PC-3 (cell line): ENCODE results near the gene TTLL12. TPM values are rescaled to one million over a fixed set of nuclear protein-coding genes. Genes with fewer than 3 reads are reported as not detected.

Experiments
- ATAC-seq: fragments of 200-7000 bp; cut with Tn5 transposase; 2 replicates; pipeline ENCODE4 v1.9.1; 2020; ENCODE audit warnings: mild to moderate bottlenecking, moderate library complexity
- BruUV-seq: library from RNA; stranded (reverse); fragments of 400-500 nt; replicated peaks from 2 replicates; lab custom pipeline; 2021; lab: Mats Ljungman, UMichigan
- CTCF ChIA-PET: fragments of 300-600 bp; sonication (Branson Sonifier 250); formaldehyde crosslinking; loops from one replicate; lab custom pipeline; 2022; ENCODE audit warnings: antibody characterized with exemption; lab: Charles Lee
- POLR2A ChIA-PET: fragments of 300-600 bp; sonication (Branson Sonifier 250); formaldehyde crosslinking; loops from one replicate; lab custom pipeline; 2022; ENCODE audit warnings: antibody characterized with exemption; ENCODE audit not compliant: unreplicated experiment; lab: Charles Lee
- DNase-seq: peaks from one replicate; pipeline ENCODE4 v3.0.0-alpha.2; 2015
- H2AFZ ChIP-seq: fragments of 300-600 bp; sonication (generic); 2 replicates; pipeline ENCODE4 v1.6.0; 2016; ENCODE audit warnings: antibody characterized with exemption, low read length
- H3F3A ChIP-seq: fragments of 300-600 bp; sonication (generic); one replicate; pipeline ENCODE4 v1.6.0; 2017; ENCODE audit warnings: antibody characterized with exemption, low read length, control low read depth, mild to moderate bottlenecking; ENCODE audit not compliant: unreplicated experiment
- H3K27ac ChIP-seq: fragments of 300-600 bp; sonication (generic); 2 replicates; pipeline ENCODE4 v1.5.1; 2016; ENCODE audit warnings: mild to moderate bottlenecking, low read length
- H3K27me3 ChIP-seq: fragments of 300-600 bp; sonication (generic); 2 replicates; pipeline ENCODE4 v1.6.1; 2016; ENCODE audit warnings: low read length, mixed read lengths
- H3K36me3 ChIP-seq: fragments of 300-600 bp; sonication (generic); 2 replicates; pipeline ENCODE4 v1.6.1; 2016; ENCODE audit warnings: low read depth, mixed run types, low read length, mixed read lengths
- H3K4me1 ChIP-seq: fragments of 300-600 bp; sonication (generic); 2 replicates; pipeline ENCODE4 v1.5.1; 2016; ENCODE audit warnings: low read length; ENCODE audit not compliant: insufficient read depth
- H3K4me2 ChIP-seq: fragments of 300-600 bp; sonication (generic); 2 replicates; pipeline ENCODE4 v1.6.0; 2016; ENCODE audit warnings: low read length
- H3K4me3 ChIP-seq: fragments of 300-600 bp; sonication (generic); 2 replicates; pipeline ENCODE4 v1.5.1; 2016; ENCODE audit warnings: mild to moderate bottlenecking, low read length, mixed read lengths
- H3K79me2 ChIP-seq: fragments of 300-600 bp; sonication (generic); 2 replicates; pipeline ENCODE4 v1.6.1; 2017; ENCODE audit warnings: low read length, mixed read lengths
- H3K9ac ChIP-seq: fragments of 300-600 bp; sonication (generic); 2 replicates; pipeline ENCODE4 v1.6.0; 2016; ENCODE audit warnings: mild to moderate bottlenecking, low read length
- H3K9me2 ChIP-seq: fragments of 300-600 bp; sonication (generic); replicated peaks from 2 replicates; pipeline ENCODE4 v1.6.1; 2016; ENCODE audit warnings: mixed run types, low read length, mixed read lengths
- H3K9me3 ChIP-seq: fragments of 300-600 bp; sonication (generic); 2 replicates; pipeline ENCODE4 v1.6.1; 2016; ENCODE audit warnings: low read length, mixed read lengths
- H4K20me1 ChIP-seq: fragments of 300-600 bp; sonication (generic); 2 replicates; pipeline ENCODE4 v1.6.1; 2016; ENCODE audit warnings: low read length, mixed read lengths
- EZH2 ChIP-seq: fragments of 300-600 bp; sonication (generic); IDR thresholded peaks from one replicate; pipeline ENCODE4 v1.6.1; 2017; ENCODE audit warnings: antibody characterized with exemption, mild to moderate bottlenecking, low read length; ENCODE audit not compliant: unreplicated experiment
- EZH2phosphoT487 ChIP-seq: fragments of 300-600 bp; sonication (generic); IDR thresholded peaks from 2 replicates; pipeline ENCODE4 v1.6.1; 2018; ENCODE audit warnings: mild to moderate bottlenecking, antibody characterized with exemption, low read length, borderline replicate concordance
- intact Hi-C: fragments of 100-400 bp; cut with micrococcal nuclease; formaldehyde crosslinking; loops from 2 replicates; pipeline ENCODE4 v1.9.0; 2023
- total RNA-seq: library from RNA; depleted of rRNA; stranded (reverse); fragments of >200 nt; gene quantifications from 2 replicates; pipeline ENCODE4 v1.2.3, GENCODE V29; 2014
- TF ChIP-seq, protein P1 (sequence below): fragments of 300-600 bp; sonication (generic); conservative IDR thresholded peaks from 2 replicates; pipeline ENCODE4 v1.5.1; 2017; ENCODE audit warnings: antibody characterized with exemption, low read depth, mild to moderate bottlenecking, low read length

The TTLL12 gene
- total RNA-seq, 1 experiment from 2014 or later, result 48.9 TPM

DNA sequence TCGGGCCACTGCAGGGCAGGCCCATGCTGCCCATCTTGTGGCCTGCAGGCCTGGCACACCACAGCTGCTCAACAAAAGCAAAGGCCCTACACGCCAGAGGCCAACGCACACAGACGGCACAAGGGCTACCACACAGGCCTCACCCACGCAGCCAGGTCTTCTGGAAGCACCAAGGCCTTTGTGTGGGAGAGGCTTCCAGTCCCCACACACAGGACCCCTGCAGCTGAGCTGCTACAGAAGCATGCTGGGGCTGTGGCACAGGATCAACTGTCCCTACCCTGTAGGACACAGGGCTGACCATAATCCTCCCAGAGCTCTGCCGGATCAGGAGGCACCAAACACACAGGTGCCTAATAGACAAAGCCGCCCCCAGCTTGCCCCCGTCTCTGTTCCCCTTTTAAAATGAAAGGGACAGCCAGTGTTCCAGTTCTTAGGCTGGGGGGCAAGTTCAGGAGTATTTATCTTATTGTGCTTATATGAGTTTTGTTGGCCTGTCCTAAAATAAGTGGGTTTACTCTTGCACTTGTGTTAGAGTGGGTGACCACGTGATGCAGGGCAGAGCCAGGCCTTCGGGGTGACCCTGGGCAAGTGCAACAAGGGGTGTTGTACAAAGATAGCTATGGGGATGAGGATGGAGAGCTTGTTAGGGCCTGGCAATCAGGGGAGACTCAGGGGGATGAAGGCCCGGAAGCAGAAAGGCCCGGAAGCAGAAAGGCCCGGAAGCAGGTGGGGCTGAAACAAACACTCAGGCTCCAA is 5.4 kb downstream of the TTLL12 start:
- ATAC-seq (no peak), DNase-seq (no peak)
- Histone ChIP-seq H4K20me1 (no peaks in the 10 kb centered on the region), H2AFZ (no peak overlapping the region), H3K9me2 (no peaks in the 10 kb centered on the region), H3K9me3 (no peaks in the 10 kb centered on the region), H3K4me3 (no peak overlapping the region), H3K36me3 (no peaks in the 10 kb centered on the region), H3K27me3 (no peaks in the 10 kb centered on the region), H3K4me2 (no peak overlapping the region), H3K27ac (no peak overlapping the region), H3K79me2 (peaks cover 36% of the 10 kb centered on the region), H3K9ac (no peak overlapping the region), H3F3A (no peaks in the 10 kb centered on the region), H3K4me1 (peaks cover 19% of the 10 kb centered on the region)
- POLR2A ChIA-PET, result no interaction called here
- no TSS peak for BruUV-seq
- intact Hi-C loops, result no loop called here
- TF ChIP-seq EZH2phosphoT487 (no peak), EZH2 (no peak)
- TF ChIP-seq, protein P1, sequence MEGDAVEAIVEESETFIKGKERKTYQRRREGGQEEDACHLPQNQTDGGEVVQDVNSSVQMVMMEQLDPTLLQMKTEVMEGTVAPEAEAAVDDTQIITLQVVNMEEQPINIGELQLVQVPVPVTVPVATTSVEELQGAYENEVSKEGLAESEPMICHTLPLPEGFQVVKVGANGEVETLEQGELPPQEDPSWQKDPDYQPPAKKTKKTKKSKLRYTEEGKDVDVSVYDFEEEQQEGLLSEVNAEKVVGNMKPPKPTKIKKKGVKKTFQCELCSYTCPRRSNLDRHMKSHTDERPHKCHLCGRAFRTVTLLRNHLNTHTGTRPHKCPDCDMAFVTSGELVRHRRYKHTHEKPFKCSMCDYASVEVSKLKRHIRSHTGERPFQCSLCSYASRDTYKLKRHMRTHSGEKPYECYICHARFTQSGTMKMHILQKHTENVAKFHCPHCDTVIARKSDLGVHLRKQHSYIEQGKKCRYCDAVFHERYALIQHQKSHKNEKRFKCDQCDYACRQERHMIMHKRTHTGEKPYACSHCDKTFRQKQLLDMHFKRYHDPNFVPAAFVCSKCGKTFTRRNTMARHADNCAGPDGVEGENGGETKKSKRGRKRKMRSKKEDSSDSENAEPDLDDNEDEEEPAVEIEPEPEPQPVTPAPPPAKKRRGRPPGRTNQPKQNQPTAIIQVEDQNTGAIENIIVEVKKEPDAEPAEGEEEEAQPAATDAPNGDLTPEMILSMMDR, result no peak
- CTCF ChIA-PET, result no interaction called here

DNA sequence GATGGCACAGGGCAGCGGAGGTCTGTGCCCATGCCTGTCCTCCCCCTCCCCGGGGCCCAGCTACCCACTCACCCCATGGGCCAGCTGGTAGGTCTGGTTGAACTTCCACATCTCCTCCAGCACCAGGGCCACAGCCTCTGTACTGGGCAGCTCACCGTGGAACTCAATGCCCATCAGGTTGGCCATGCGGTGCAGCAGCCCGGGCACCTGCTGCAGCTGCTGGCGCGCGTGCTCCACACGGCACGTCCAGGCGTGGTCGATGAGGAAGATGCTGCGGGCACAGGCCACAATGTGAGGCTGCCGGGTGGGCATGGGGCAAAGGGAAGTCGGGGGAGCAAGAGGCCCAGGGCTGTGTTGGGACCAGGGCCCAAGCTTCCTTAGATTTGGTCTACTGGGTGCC is 6.3 kb downstream of the TTLL12 start:
- no peak overlapping the region for H3K4me3 ChIP-seq
- no peaks in the 10 kb centered on the region for H3K36me3 ChIP-seq
- ATAC-seq (no peak), DNase-seq (no peak)
- no peaks in the 10 kb centered on the region for H3K27me3 ChIP-seq
- no peaks in the 10 kb centered on the region for H3K9me2 ChIP-seq
- H3F3A ChIP-seq, result no peaks in the 10 kb centered on the region
- H3K4me2 ChIP-seq, result no peak overlapping the region
- CTCF ChIA-PET, result no interaction called here
- POLR2A ChIA-PET, result no interaction called here
- no TSS peak for BruUV-seq
- intact Hi-C loops, result no loop called here
- H3K9ac ChIP-seq, result no peak overlapping the region
- peaks cover 28% of the 10 kb centered on the region for H3K79me2 ChIP-seq
- H2AFZ ChIP-seq, result no peak overlapping the region
- H3K4me1 ChIP-seq, result peaks cover 18% of the 10 kb centered on the region
- H3K27ac ChIP-seq, result no peak overlapping the region
- H3K9me3 ChIP-seq, result no peaks in the 10 kb centered on the region
- TF ChIP-seq, protein P1, result no peak
- TF ChIP-seq EZH2, result no peak
- no peak for TF ChIP-seq EZH2phosphoT487
- no peaks in the 10 kb centered on the region for H4K20me1 ChIP-seq

DNA sequence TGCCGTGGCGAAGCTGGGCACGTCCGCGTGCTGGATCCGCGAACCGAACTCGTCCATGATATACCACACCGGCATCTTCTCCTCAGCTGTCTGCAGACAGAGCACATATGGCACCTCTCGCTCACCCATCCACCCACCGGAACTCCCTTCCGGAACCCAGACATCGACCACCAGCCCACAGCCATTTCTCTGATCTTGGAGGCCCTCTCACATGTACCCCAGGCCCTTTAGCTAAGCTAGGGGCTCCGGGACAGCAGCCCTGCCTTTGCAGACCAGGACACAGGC is 7.1 kb downstream of the TTLL12 start:
- peaks cover 13% of the 10 kb centered on the region for H3K4me1 ChIP-seq
- intact Hi-C loops, result no loop called here
- no peaks in the 10 kb centered on the region for H3K36me3 ChIP-seq

More for the DNA sequence above, 7.1 kb downstream of the TTLL12 start:
- ChIA-PET POLR2A (no interaction called here), CTCF (no interaction called here)
- TF ChIP-seq, protein P1, result no peak
- no peak for TF ChIP-seq EZH2phosphoT487
- no peak for TF ChIP-seq EZH2
- Histone ChIP-seq H3K27ac (no peak overlapping the region), H4K20me1 (no peaks in the 10 kb centered on the region), H3K4me2 (no peak overlapping the region), H3K4me3 (no peak overlapping the region), H3F3A (no peaks in the 10 kb centered on the region), H3K9me2 (no peaks in the 10 kb centered on the region), H2AFZ (no peak overlapping the region), H3K79me2 (peaks cover 21% of the 10 kb centered on the region), H3K9ac (no peak overlapping the region), H3K9me3 (no peaks in the 10 kb centered on the region), H3K27me3 (no peaks in the 10 kb centered on the region)
- DNase-seq, result no peak
- BruUV-seq, result no TSS peak
- ATAC-seq, result no peak
